ENCODE data around the gene PFDN2.
A peak's percentile ranks its signal among the peaks of the same experiment; 100 is the strongest.

GRCh38 chr1:161153682-161154337 lies 36.0 kb upstream of the PFDN2 start, which contains the start of gene UFC1:
- TF ChIP-seq CTCF (IDR thresholded peaks at IDR 0.05) (no peak), POLR2A (IDR thresholded peaks at IDR 0.05) (peak in 1 of 2 donors; percentile 45)

Measured in adrenal gland (tissue), 5 donors.